Endothelial cell of umbilical vein (primary cell): ENCODE results near the gene HEPHL1. TPM values are rescaled to one million over a fixed set of nuclear protein-coding genes. Genes with fewer than 3 reads are reported as not detected.

ENCODE experiments used
- BruUV-seq: library from RNA; stranded (reverse); fragments of 400-500 nt; replicated peaks from 2 replicates; lab custom pipeline; 2021; lab: Mats Ljungman, UMichigan
- CTCF ChIA-PET: fragments of 300-600, 350-600 bp; sonication (Branson Sonifier 250); formaldehyde crosslinking; loops from one replicate; lab custom pipeline; 2021; ENCODE audit warnings: antibody characterized with exemption, inconsistent platforms; lab: Charles Lee
- POLR2A ChIA-PET: fragments of 300-600, 350-600 bp; sonication (Branson Sonifier 250); formaldehyde crosslinking; loops from one replicate; lab custom pipeline; 2021; ENCODE audit warnings: antibody characterized with exemption, inconsistent platforms; lab: Charles Lee
- DNase-seq: peaks from one replicate; pipeline ENCODE4 v3.0.0-alpha.2; 2011; ENCODE audit warnings: low read depth, low spot score
- FAIRE-seq: peaks from 2 replicates; lab custom pipeline; 2011; peaks lifted over from hg19 to GRCh38; lab: Jason Lieb, UNC
- H2AFZ ChIP-seq: 2 replicates; pipeline ENCODE4 v1.6.0; 2012; ENCODE audit warnings: low read depth, low read length, control low read depth, inconsistent platforms
- H3K27ac ChIP-seq: 2 replicates; pipeline ENCODE4 v1.5.1; 2011; ENCODE audit warnings: low read depth, mild to moderate bottlenecking, control low read depth, low read length, moderate library complexity; ENCODE audit not compliant: insufficient read depth
- H3K27me3 ChIP-seq, 2 experiments: 2 replicates each; pipeline versions ENCODE4 v1.6.0 to v1.6.1; 2011; ENCODE audit warnings: low read length in 2 of 2, mixed read lengths in 1 of 2; ENCODE audit not compliant: control insufficient read depth in 2 of 2, insufficient read depth in 2 of 2
- H3K36me3 ChIP-seq, 2 experiments: 2 replicates in 1 of 2; 3 replicates in 1 of 2; pipeline ENCODE4 v1.5.1; 2011; ENCODE audit warnings: low read length in 2 of 2, mild to moderate bottlenecking in 1 of 2, moderate library complexity in 1 of 2; ENCODE audit not compliant: control insufficient read depth in 2 of 2, insufficient read depth in 2 of 2; ENCODE audit errors: extremely low read depth in 1 of 2
- H3K4me1 ChIP-seq: 3 replicates; pipeline ENCODE4 v1.5.1; 2011; ENCODE audit warnings: mild to moderate bottlenecking, low read length; ENCODE audit not compliant: control insufficient read depth, insufficient read depth; ENCODE audit errors: extremely low read depth
- H3K4me2 ChIP-seq: 2 replicates; pipeline ENCODE4 v1.6.1; 2011; ENCODE audit warnings: low read length, control low read depth, mixed read lengths; ENCODE audit not compliant: insufficient read depth
- H3K4me3 ChIP-seq, 3 experiments: fragments of 200-600 bp in 1 of 3; sonication (generic), shearing (Covaris generic) in 1 of 3; replicated peaks in 1 of 3; 2 replicates each; pipeline ENCODE4 v1.5.1; 2011 to 2016; ENCODE audit warnings: control low read depth in 3 of 3, low read length in 3 of 3, mild to moderate bottlenecking in 2 of 3, inconsistent platforms in 1 of 3, low read depth in 1 of 3, moderate library complexity in 1 of 3; ENCODE audit not compliant: insufficient read depth in 1 of 3
- H3K79me2 ChIP-seq: 2 replicates; pipeline ENCODE4 v1.6.0; 2012; ENCODE audit warnings: low read length, inconsistent platforms; ENCODE audit not compliant: control insufficient read depth, insufficient read depth
- H3K9ac ChIP-seq: replicated peaks from 2 replicates; pipeline ENCODE3; 2011; ENCODE audit warnings: low read length, control low read depth; ENCODE audit not compliant: insufficient read depth; ENCODE audit errors: extremely low read depth
- H3K9me1 ChIP-seq: replicated peaks from 3 replicates; pipeline ENCODE4 v1.6.0; 2011; ENCODE audit warnings: mild to moderate bottlenecking, low read length; ENCODE audit not compliant: control insufficient read depth, insufficient read depth; ENCODE audit errors: extremely low read depth
- H3K9me3 ChIP-seq: replicated peaks from 2 replicates; pipeline ENCODE4 v1.5.1; 2012; ENCODE audit warnings: low read length, inconsistent platforms; ENCODE audit not compliant: control insufficient read depth, insufficient read depth
- H4K20me1 ChIP-seq: replicated peaks from 2 replicates; pipeline ENCODE3; 2011; ENCODE audit warnings: mild to moderate bottlenecking, low read length; ENCODE audit not compliant: control insufficient read depth, insufficient read depth; ENCODE audit errors: extremely low read depth
- FOS ChIP-seq: IDR thresholded peaks from 2 replicates; pipeline ENCODE4 v1.6.1; 2011; ENCODE audit warnings: mild to moderate bottlenecking, low read length, moderate library complexity, borderline replicate concordance; ENCODE audit not compliant: insufficient read depth
- GATA2 ChIP-seq: IDR thresholded peaks from 2 replicates; pipeline ENCODE4 v1.7.0; 2011; ENCODE audit warnings: low read depth, mild to moderate bottlenecking, moderate library complexity, mixed read lengths, low read length; ENCODE audit not compliant: insufficient read length, insufficient read depth
- POLR2A ChIP-seq: IDR thresholded peaks from 2 replicates; pipeline ENCODE4 v1.6.1; 2012; ENCODE audit warnings: low read depth, mild to moderate bottlenecking, control low read depth, low read length
- dilution Hi-C: fragments of 300-500 bp; cut with MboI; formaldehyde crosslinking; loops from one replicate; pipeline ENCODE4 v1.15.0; 2019; ENCODE audit warnings: low sequenced_read_pairs; ENCODE audit not compliant: extremely low pct_ligation_motif_present
- intact Hi-C: fragments of 100-400 bp; cut with micrococcal nuclease; formaldehyde crosslinking; loops from one replicate; pipeline ENCODE4 v1.10.0; 2022
- polyA plus RNA-seq, 4 experiments: library from polyadenylated mRNA; depleted of rRNA in 3 of 4; stranded (reverse) in 3 of 4; unstranded in 1 of 4; fragments of >200 nt; gene quantifications; 2 replicates each; pipeline versions ENCODE4 v1.2.1 to v1.2.3, GENCODE V29; 2011 to 2012; ENCODE audit warnings: missing spikeins in 1 of 4
- total RNA-seq: library from RNA; stranded (reverse); gene quantifications from 2 replicates; pipeline ENCODE4 v1.2.3, GENCODE V29; 2021

Gene HEPHL1
- total and polyA plus RNA-seq, 2 donors (not counting 3 experiments of a cell fraction or from before 2014, with no cell fraction given), result not detected

- Histone ChIP-seq H3K27me3 (no peaks in the 10 kb centered on the region), H3K4me3 (no peak overlapping the region), H3K27ac (no peak overlapping the region), H3K4me2 (peak overlapping the region; percentile 51), H3K9me1 (no peaks in the 10 kb centered on the region), H3K36me3 (no peaks in the 10 kb centered on the region), H3K4me1 (peaks cover 64% of the 10 kb centered on the region), H4K20me1 (no peaks in the 10 kb centered on the region), H2AFZ (no peak overlapping the region), H3K9me3 (no peaks in the 10 kb centered on the region), H3K79me2 (peaks cover 63% of the 10 kb centered on the region), H3K9ac (no peak overlapping the region)
- ChIA-PET CTCF (interaction anchor here (1.1 to 5.0 kb wide), 4 partner anchors 14 to 51 kb away, joined by 3 to 64 read pairs (median 6); no protein-coding TSS in a partner anchor), POLR2A (no interaction called here)
- intact Hi-C loops (loop anchor here (10.0 kb wide), 1 partner anchor 803 kb away; no protein-coding TSS in a partner anchor), dilution Hi-C loops (no loop called here)
- no peak for FAIRE-seq
- TF ChIP-seq POLR2A (no peak), FOS (peak; percentile 4)
- DNase-seq, result peak; percentile 41
- BruUV-seq, result no TSS peak
Observed at GRCh38 chr11:94132152-94132558, 111.0 kb downstream of the HEPHL1 start.

GRCh38 chr11:94132823-94133408, 111.8 kb downstream of the HEPHL1 start:
- H3K4me3 ChIP-seq, result no peak overlapping the region
- no peak for DNase-seq
- no peak overlapping the region for H3K4me2 ChIP-seq
- H3K36me3 ChIP-seq, result no peaks in the 10 kb centered on the region
- no peaks in the 10 kb centered on the region for H3K9me1 ChIP-seq
- H3K4me1 ChIP-seq, result peaks cover 60% of the 10 kb centered on the region
- no peaks in the 10 kb centered on the region for H3K27me3 ChIP-seq
- intact Hi-C loops (loop anchor here (10.0 kb wide), 1 partner anchor 802 kb away; no protein-coding TSS in a partner anchor), dilution Hi-C loops (no loop called here)
- CTCF ChIA-PET, result interaction anchor here (1.1 kb wide), 1 partner anchor 13 kb away, joined by 3 read pairs; no protein-coding TSS in a partner anchor
- H3K9ac ChIP-seq, result no peak overlapping the region
- TF ChIP-seq POLR2A (no peak), GATA2 (no peak)
- no peak overlapping the region for H2AFZ ChIP-seq
- H3K9me3 ChIP-seq, result no peaks in the 10 kb centered on the region
- FAIRE-seq, result no peak
- BruUV-seq, result no TSS peak
- no peaks in the 10 kb centered on the region for H4K20me1 ChIP-seq
- POLR2A ChIA-PET, result no interaction called here
- no peak overlapping the region for H3K27ac ChIP-seq
- H3K79me2 ChIP-seq, result peaks cover 70% of the 10 kb centered on the region
